22Rv1 (cell line): ENCODE measurements around the gene GASK1A.

Experiments used
- H3K27ac ChIP-seq: fragments of 450-650 bp; 2 replicates; pipeline ENCODE4 v1.5.1; 2017
- CTCF ChIP-seq: fragments of 450-650 bp; IDR thresholded peaks from 2 replicates; pipeline ENCODE4 v1.5.1; 2017; ENCODE audit warnings: mild to moderate bottlenecking
- ZFX ChIP-seq: fragments of 450-650 bp; IDR thresholded peaks from 2 replicates; pipeline ENCODE4 v1.6.1; 2017; ENCODE audit warnings: antibody characterized with exemption, borderline replicate concordance

GASK1A gene

DNA sequence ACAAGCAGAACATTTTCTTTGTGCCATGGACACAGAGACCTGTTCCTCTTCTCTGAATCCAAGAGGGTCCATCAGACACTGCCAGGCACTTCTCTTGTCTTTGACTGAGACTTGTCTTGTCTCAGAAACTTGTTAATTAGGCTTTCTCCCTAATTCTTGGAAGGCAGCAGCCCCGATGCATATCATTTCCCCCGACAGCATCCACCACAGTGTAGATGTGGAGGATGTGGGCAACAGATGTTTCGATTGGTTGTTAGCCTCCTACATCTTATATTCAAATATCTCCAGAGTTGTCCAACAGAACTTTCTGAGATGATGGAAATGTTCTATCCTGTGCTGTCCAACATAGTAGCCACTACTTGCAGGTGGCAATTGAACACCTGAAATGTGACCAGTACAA, 15.5 kb downstream of the GASK1A start:
- TF ChIP-seq ZFX = no peak
- no peak for TF ChIP-seq CTCF
- no peak overlapping the region for H3K27ac ChIP-seq

DNA sequence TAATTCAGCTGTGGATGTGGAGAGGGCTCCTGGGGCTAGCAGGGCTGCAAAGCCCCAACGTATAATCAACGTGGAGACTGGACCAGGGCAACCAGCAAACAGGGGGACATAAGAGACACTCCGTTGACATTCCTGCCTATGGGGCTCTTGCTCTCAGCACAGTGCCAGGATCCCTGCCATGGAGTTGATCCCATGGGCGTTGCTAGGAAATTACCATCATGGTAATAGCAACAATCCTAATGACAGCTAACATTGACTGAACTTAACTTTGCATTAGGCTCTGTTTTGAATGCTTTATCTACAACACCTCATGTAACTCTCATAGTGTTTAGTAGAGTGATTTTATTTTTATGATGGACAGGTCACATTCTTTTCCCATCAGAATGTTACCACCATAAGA, 16.9 kb downstream of the GASK1A start:
- TF ChIP-seq ZFX (no peak), CTCF (no peak)
- no peak overlapping the region for H3K27ac ChIP-seq

DNA sequence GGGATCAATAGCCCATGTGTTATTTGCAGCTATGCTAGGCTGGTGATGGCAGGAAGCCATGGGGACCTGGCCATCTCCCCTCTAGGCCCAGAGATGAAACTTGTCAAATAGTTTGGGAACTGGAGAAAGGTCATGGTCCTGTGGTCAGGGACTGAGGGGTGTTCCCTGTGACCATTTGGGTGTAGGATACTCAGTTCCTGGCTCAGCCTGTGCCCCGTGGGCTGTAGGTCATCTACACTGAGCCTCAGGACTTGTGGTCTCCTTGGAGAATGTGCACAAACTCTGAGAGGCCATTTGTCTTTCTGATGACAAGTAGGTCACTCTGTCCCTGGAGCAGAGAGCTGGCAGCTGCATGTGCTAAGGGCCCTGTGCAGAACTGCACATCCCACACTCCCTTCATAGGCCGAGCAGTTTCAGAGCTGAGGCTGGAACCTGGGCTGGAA, 17.5 kb downstream of the GASK1A start:
- no peak overlapping the region for H3K27ac ChIP-seq
- TF ChIP-seq CTCF (no peak), ZFX (no peak)

GRCh38 chr3:42999212-42999611, 20.1 kb downstream of the GASK1A start:
- no peak overlapping the region for H3K27ac ChIP-seq
- TF ChIP-seq CTCF (no peak), ZFX (no peak)

DNA sequence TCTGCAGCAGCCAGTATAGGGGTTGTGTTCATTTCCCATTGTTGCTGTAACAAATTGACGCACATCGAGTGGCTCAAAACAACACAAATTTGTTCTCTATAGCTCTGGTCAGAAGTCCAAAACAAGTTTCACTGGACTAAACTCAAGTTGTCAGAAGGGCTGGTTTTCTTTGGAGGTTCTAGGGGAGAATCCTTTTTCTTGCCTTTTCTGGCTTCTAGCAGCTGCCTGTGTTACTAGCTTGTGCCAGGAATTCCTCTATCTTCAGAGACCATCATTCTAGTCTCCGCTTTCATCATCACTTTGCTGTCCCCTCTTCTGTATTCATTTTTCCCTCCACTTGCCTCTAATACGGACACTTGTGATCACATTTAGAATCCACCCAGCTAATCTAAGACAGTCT, 20.5 kb downstream of the GASK1A start:
- TF ChIP-seq ZFX = no peak
- TF ChIP-seq CTCF = no peak
- no peak overlapping the region for H3K27ac ChIP-seq

- H3K27ac ChIP-seq = no peak overlapping the region
- TF ChIP-seq CTCF (no peak), ZFX (no peak)
Measured at GRCh38 chr3:43000387-43000786, 21.3 kb downstream of the GASK1A start.

- H3K27ac ChIP-seq = no peak overlapping the region
- no peak for TF ChIP-seq ZFX
- TF ChIP-seq CTCF = no peak
Measured at GRCh38 chr3:43001094-43001553, 22.0 kb downstream of the GASK1A start.
